ENCODE data around the gene ATXN1.
"Not testable (repeated sequence)": the region's sequence is repeated elsewhere in the genome, so short reads cannot be mapped to it uniquely, and the experiment has no call there.

Gene ATXN1

DNA sequence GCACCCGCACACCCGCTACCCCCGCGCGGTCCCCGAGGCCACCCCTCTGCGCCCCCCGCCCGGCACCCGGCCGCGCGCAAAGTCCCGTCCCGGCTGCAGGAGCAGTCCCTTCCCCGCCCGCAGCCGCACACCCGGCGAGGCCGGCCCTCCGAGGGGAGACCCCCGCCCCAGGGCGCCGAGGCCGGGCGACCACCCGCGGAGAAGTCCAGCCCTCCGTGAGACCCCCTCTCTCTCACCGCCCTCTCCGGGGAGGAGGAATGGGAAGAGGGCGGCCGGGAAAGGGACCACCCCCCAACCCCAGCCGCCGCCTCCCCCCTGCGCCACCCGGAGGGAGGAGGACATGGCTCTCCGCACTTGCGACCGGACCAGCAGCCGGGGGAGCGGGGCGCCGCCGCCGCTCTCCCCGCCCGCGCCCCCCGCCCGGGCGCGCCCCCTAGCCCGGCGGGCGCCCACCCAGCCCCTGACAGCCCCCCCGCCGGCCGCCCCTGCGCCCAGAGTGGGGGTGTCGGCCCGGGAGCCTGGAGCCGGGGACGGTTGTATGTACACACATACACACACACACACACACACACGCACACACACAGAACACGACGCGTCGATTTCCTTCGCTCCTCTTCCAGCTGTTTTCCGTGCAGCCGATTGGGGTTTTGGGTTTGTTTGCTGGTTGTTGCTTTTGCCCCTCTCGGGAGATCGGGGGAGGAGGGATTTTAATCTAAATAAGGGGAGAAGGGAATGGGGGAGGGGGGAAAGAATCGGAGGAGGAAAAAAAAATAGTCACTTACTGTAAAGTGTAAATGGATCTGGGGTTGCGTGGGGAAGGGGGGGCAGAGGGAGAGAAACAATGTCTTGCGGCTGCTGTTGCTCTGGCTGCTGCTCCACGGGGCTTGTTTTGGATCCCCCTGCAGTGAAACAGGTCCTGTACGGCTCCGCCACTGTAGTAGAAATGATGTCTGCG lies at the start of gene ATXN1:
TSS of gene ATXN1 (minus strand) at position 945 of the 955 bp plus-strand sequence.
- DNase-seq = peak; percentile 28

GRCh38 chr6:16810411-16810810 lies 49.2 kb upstream of the ATXN1 start:
- no peak for DNase-seq

- DNase-seq = no peak
These were observed 48.6 kb upstream of the ATXN1 start for GRCh38 chr6:16809753-16810358.

DNA sequence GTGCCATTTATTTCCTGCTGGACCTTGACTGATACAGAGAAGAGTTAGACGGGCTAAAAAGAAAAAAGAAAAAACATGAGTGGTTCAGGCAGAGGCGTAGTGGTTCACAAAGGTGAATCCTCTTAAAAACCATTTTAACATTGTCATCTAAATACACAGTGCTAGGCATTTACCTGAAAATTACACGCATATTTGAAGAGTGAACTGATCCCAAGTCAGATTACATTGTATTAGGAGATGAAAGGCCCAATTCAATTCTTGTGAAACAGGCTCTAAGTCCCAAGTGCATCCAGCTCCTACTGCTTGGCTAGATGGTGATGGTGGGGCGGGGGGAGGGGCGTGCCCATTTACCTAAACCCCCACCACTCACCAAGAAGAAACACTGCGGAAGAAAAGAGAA lies 46.7 kb upstream of the ATXN1 start:
- no peak for DNase-seq

- no peak for DNase-seq
These were observed 45.1 kb upstream of the ATXN1 start for GRCh38 chr6:16806363-16806762.

- DNase-seq = no peak
These were observed 44.1 kb upstream of the ATXN1 start for GRCh38 chr6:16805243-16805950.

GRCh38 chr6:16804546-16805242 lies 43.4 kb upstream of the ATXN1 start:
- DNase-seq = no peak

GRCh38 chr6:16803294-16804200 lies 42.3 kb upstream of the ATXN1 start:
- DNase-seq = no peak

- DNase-seq = no peak
These were observed 40.8 kb upstream of the ATXN1 start for GRCh38 chr6:16802071-16802470.

DNA sequence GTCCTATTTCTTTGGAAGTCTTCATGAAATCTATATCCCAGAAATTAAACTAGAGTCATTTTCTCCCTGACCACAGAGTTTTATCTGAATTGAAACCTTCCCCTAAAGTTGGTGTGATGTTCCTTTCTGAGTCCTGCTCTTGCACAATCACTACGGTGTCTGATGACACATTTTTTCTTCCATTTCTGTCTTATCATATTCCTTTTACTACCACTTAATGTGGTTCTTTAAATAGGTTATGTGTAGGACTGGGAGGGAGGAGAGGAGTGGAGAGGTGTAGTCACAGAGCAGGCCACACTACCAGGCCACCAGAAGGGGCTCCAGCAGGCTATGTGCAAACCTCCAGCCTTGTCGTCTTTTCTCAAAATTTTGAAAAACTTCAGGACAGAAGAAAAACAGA lies 39.7 kb upstream of the ATXN1 start:
- no peak for DNase-seq

DNA sequence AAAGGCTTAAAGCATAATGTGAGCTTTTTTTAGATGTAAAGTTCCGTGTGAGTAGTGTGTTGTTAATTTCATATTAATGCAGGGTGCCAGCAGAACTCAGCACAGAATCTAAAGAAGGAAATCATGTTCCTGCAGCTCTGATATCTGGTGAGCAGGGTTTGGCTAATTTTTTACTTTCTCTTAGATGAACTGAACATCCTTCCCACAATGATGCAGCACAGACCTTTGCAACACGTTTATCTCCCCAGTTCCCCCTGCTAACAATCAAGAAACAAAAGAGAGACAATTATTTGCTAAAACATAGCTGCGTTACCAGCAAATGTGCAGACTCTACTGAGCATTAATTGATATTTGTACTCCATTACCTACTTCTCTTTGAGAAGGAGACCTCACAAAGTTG lies 39.1 kb upstream of the ATXN1 start:
- no peak for DNase-seq

- no peak for DNase-seq
These were observed 38.3 kb upstream of the ATXN1 start for GRCh38 chr6:16799279-16800193.

- DNase-seq = no peak
These were observed 32.7 kb upstream of the ATXN1 start for GRCh38 chr6:16793828-16794412.

GRCh38 chr6:16789329-16790038 lies 28.2 kb upstream of the ATXN1 start:
- no peak for DNase-seq

GRCh38 chr6:16787128-16787682 lies 25.9 kb upstream of the ATXN1 start:
- no peak for DNase-seq

DNA sequence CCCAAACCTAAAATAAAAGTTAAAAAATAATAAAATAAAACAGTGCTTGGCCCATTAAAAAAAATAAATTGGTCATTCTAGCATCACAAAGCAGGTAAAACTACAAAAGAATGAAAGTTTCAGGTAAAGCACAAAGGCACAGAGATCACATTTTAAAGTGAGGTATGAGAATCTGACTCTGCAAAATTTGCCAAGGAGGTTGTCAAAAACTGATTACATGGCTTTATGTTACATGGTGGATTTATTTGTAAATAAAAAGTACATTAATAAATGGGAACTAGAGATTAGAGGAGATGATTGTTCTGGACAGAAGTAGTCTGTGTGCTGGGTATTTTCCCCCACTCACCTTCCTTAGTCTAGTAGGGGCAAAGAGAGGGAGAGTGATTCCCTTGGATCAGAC lies 24.2 kb upstream of the ATXN1 start:
- no peak for DNase-seq

DNA sequence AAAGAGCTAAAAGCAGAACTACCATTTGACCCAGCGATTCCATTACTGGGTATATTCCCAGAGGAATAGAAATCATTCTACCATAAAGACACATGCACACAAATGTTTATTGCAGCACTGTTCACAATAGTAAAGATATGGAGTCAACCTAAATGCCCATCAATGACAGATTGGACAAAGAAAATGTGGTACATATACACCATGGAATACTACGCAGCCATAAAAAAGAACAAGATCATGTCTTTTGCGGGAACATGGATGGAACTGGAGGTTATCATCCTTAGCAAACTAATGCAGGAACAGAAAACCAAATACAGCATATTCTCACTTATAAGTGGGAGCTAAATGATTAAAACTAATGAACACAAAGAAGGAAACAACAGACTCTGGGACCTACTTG lies 23.7 kb upstream of the ATXN1 start:
- DNase-seq = not testable (repeated sequence)

DNA sequence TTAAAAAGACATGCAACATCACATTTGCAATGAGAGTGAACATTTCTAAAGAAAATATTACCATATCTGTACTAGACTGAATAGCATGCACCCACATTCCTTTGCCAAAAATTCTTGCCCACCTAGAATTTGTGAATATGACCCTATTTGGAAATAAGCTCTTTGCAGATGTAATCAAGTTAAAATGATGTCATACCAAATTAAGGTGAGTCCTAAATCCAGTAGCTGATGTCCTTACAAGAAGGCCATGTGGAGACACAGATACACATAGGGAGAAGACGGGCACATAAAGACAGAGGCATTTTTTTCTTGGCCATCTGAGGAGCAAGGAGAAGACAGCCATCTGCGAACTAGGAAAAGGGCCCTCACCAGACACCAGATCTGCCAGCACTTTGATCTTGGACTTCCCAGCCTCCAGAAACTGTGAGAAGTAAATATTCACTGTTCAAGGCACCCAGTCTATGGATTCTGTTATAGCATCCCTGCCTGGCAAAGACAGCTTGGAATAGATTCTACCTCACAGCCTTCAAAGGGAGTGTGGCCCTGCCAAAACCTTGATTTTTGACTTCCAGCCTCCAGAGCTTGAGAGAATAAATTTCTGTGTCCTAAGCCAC lies 22.8 kb upstream of the ATXN1 start:
- no peak for DNase-seq

GRCh38 chr6:16783509-16783908 lies 22.2 kb upstream of the ATXN1 start:
- no peak for DNase-seq
